ENCODE measurements around the gene COLEC12.
"Not testable (repeated sequence)": the region's sequence is repeated elsewhere in the genome, so short reads cannot be mapped to it uniquely, and the experiment has no call there.

COLEC12 gene

DNA sequence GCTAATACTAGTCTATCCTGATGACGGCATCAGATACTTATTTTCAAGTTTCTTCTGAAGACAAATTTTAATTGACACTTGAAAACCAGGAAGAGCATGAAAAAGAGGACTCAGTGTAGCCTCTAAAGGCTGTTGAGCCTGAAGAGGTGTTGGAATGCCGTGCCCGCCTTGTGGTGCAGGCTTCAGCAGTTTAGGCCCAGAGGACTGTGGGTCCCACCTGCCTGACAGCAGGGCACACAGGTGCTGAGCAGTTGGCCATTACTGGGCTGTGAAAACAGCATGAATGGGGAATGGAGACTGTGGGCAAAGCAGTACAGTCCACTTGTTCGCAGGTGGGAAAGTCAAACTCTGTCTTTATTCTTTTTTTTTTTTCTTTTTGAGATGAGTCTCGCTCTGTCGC, 182.9 kb downstream of the COLEC12 start:
- H3K36me3 ChIP-seq (ENCODE audit: control insufficient read depth, insufficient read depth, low read length) = no peaks in the 10 kb centered on the region
- H3K27me3 ChIP-seq (ENCODE audit: control insufficient read depth, insufficient read depth, low read length) = no peaks in the 10 kb centered on the region
- H3K9me3 ChIP-seq (ENCODE audit: control insufficient read depth, insufficient read depth, low read length) = no peaks in the 10 kb centered on the region

DNA sequence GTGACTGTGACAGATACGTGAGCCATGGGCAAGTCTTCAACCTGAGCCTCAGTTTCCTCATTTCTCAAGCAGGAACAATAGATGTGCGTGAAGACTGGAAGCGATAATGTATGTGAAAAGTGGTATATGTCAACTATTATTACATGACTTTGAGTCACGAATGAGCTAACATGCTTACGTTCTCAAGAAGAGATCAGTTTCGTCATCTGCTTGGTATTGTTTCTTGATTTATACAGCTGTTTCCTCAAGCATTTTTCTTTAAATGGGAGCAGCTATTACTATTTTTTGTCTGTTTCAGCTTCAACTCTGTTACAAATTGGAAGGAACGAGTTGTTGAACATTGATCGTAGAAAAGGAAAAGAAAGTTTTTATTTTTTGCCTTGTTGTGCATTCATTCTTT, 184.1 kb downstream of the COLEC12 start:
- Histone ChIP-seq H3K9ac (ENCODE audit: low read depth, low read length) (no peak overlapping the region), H3K4me1 (ENCODE audit: control insufficient read depth, insufficient read depth, low read length) (no peaks in the 10 kb centered on the region), H3K9me3 (ENCODE audit: control insufficient read depth, insufficient read depth, low read length) (no peaks in the 10 kb centered on the region), H3K4me3 (ENCODE audit: low read depth, low read length) (no peak overlapping the region), H3K27me3 (ENCODE audit: control insufficient read depth, insufficient read depth, low read length) (no peaks in the 10 kb centered on the region), H3K36me3 (ENCODE audit: control insufficient read depth, insufficient read depth, low read length) (no peaks in the 10 kb centered on the region)

More for the DNA sequence above, 182.9 kb downstream of the COLEC12 start:
- no peak overlapping the region for H3K9ac ChIP-seq (ENCODE audit: low read depth, low read length)
- no peak overlapping the region for H3K4me3 ChIP-seq (ENCODE audit: low read depth, low read length)
- no peaks in the 10 kb centered on the region for H3K4me1 ChIP-seq (ENCODE audit: control insufficient read depth, insufficient read depth, low read length)

DNA sequence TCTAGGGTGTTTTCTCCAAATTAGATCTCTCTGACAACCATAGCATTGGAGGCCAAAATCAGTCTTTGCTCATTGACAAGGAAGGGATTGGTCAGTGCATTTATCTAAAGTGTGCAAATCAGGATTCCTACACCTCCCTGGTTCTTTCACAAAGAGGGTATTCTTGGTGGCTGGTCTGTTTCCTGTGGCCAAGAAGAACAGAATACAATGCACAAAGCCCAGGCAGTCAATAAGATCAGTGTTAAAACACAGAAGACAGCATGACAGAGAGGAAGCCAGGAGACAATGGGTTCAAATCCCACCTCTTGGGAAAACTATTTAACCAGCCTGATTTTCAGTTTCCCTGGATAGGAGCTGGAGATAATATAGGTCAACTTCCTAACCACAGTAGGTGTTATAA, 186.6 kb downstream of the COLEC12 start:
- Histone ChIP-seq H3K4me3 (ENCODE audit: low read depth, low read length) (no peak overlapping the region), H3K9ac (ENCODE audit: low read depth, low read length) (no peak overlapping the region), H3K9me3 (ENCODE audit: control insufficient read depth, insufficient read depth, low read length) (no peaks in the 10 kb centered on the region), H3K4me1 (ENCODE audit: control insufficient read depth, insufficient read depth, low read length) (no peaks in the 10 kb centered on the region), H3K36me3 (ENCODE audit: control insufficient read depth, insufficient read depth, low read length) (no peaks in the 10 kb centered on the region), H3K27me3 (ENCODE audit: control insufficient read depth, insufficient read depth, low read length) (no peaks in the 10 kb centered on the region)

DNA sequence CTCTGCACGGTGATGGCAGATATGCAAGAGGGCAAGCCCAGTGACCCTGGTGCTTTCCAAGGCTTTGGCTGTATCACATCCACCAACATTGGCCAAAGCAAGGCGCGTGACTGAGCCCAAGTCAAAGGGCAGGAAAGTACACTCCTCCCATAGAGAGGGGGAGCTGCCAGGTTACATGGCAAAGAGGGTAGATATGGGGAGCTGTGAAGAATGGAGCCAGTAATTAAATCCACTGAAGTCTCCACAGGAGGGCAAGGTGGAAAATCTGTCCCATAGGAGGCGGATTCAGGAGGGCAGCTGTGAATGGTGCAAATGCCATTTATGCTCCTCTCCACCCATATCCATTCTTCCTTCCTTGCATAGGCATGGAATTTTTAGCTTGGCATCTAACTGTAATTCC, 188.1 kb downstream of the COLEC12 start:
- Histone ChIP-seq H3K9me3 (ENCODE audit: control insufficient read depth, insufficient read depth, low read length) (no peaks in the 10 kb centered on the region), H3K4me3 (ENCODE audit: low read depth, low read length) (no peak overlapping the region), H3K9ac (ENCODE audit: low read depth, low read length) (no peak overlapping the region), H3K27me3 (ENCODE audit: control insufficient read depth, insufficient read depth, low read length) (no peaks in the 10 kb centered on the region), H3K36me3 (ENCODE audit: control insufficient read depth, insufficient read depth, low read length) (no peaks in the 10 kb centered on the region), H3K4me1 (ENCODE audit: control insufficient read depth, insufficient read depth, low read length) (no peaks in the 10 kb centered on the region)

DNA sequence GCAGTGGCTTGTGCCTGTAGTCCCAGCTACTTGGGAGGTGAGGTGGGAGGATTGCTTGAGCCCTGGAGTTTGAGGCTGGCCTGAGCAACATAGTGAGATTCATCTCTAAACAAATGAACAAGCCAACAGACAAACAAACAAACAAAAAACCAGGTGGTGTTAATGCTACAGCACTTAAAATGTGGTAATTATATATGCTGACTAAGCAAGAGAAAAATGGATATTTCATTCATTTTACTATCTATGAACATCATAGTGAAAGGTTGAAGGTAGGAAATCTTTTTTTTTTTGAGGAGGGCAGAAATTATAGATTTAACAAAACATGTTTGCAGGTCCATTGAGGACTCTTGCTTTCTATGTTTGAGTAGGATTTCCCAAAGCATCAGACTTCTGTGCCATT, 190.5 kb downstream of the COLEC12 start:
- Histone ChIP-seq H3K36me3 (ENCODE audit: control insufficient read depth, insufficient read depth, low read length) (no peaks in the 10 kb centered on the region), H3K4me1 (ENCODE audit: control insufficient read depth, insufficient read depth, low read length) (peaks cover 4% of the 10 kb centered on the region), H3K9ac (ENCODE audit: low read depth, low read length) (no peak overlapping the region), H3K4me3 (ENCODE audit: low read depth, low read length) (no peak overlapping the region), H3K9me3 (ENCODE audit: control insufficient read depth, insufficient read depth, low read length) (no peaks in the 10 kb centered on the region), H3K27me3 (ENCODE audit: control insufficient read depth, insufficient read depth, low read length) (no peaks in the 10 kb centered on the region)

DNA sequence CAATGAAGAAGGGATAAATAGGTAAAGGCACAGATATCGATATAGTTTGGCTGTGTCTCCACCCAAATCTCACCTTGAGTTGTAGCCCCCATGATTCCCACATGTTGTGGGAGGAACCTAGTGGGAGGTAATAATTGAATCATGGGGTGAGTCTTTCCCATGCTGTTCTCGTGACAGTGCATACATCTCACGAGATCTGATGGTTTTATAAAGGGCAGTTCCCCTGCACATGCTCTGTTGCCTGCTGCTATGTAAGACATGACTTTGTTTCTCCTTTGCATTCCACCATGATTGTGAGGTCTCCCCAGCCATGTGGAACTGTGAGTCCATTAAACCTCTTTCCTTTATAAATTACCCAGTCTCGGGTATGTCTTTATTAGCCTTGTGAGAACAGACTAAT, 192.4 kb downstream of the COLEC12 start:
- not testable (repeated sequence) for H3K9ac ChIP-seq (ENCODE audit: low read depth, low read length); H3K4me1 ChIP-seq (ENCODE audit: control insufficient read depth, insufficient read depth, low read length); H3K36me3 ChIP-seq (ENCODE audit: control insufficient read depth, insufficient read depth, low read length); H3K4me3 ChIP-seq (ENCODE audit: low read depth, low read length); H3K27me3 ChIP-seq (ENCODE audit: control insufficient read depth, insufficient read depth, low read length); H3K9me3 ChIP-seq (ENCODE audit: control insufficient read depth, insufficient read depth, low read length)

DNA sequence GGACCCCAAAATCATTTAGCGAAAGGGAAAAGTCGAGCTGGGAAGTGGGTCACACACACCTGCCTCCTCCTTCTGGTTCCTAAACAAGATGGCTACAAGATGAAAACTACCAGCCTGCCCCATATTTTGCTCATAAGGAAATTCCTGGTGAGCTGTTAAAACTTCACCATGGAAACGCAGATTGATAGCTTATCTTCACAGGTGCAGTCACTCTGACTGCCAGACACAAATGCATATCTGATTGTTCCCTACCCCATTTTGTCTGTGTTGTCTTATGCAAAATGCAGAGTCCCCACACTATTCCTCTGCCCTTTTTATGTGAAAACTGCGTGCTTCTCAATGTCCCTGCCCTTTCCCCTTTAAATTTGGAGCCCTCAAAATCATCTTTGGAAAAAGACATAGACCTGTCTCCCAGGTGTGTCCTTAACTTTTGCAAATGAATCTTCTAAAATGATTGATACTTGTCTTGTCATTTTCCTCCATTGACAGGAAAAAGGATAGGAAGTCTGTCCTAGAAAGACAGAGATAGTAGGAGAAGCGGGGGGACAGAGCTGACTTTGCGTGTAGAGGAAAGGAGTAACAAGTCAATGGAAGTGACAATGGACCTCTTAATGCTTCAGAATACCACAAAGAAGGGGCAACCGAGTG, 193.8 kb downstream of the COLEC12 start:
- Histone ChIP-seq H3K36me3 (ENCODE audit: control insufficient read depth, insufficient read depth, low read length) (no peaks in the 10 kb centered on the region), H3K27me3 (ENCODE audit: control insufficient read depth, insufficient read depth, low read length) (no peaks in the 10 kb centered on the region), H3K4me1 (ENCODE audit: control insufficient read depth, insufficient read depth, low read length) (peaks cover 9% of the 10 kb centered on the region), H3K9ac (ENCODE audit: low read depth, low read length) (no peak overlapping the region), H3K4me3 (ENCODE audit: low read depth, low read length) (no peak overlapping the region), H3K9me3 (ENCODE audit: control insufficient read depth, insufficient read depth, low read length) (no peaks in the 10 kb centered on the region)

DNA sequence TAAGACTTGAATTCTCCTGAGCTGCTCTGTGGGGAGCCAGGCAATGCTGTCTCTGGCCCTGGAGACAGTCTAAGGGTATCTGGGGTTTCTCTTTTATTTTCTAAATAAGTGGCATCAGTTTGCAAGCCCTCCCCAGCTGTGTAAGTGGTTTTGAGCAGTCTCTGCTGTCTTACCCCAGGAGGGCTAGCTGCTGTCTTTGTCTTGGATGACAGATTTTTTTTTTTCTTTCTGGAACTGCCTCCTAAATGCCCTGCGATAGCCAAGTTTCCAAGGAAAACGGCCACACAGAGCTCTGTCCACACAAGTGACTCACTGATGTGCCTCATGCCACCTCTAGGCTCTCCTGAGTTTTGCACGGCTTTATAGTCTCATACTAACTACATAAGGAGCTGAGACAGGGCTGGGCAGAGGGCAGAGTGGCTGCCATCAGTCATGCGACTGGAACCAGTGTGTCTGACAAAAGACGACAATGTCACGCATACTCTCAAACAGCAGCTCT, 195.4 kb downstream of the COLEC12 start:
- no peaks in the 10 kb centered on the region for H3K27me3 ChIP-seq (ENCODE audit: control insufficient read depth, insufficient read depth, low read length)
- no peak overlapping the region for H3K4me3 ChIP-seq (ENCODE audit: low read depth, low read length)

DNA sequence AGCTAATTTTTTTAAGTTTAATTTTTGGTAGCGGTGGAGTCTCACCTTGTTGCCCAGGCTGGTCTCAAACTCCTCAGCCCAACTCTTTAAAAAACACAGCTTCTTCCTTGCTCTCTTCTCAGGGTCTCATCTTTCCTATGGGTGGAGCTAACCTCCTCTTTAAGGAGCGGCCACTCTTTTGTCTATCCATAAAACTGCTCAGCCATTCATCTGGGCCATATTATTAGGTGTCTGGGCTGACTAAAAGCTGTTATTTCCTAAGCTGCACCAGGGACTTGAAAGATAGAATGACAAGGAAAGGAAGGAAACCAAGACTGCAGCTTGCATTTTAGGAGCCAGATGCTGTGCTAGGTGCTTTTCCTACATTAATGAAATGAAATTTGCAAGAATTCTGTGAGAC, 196.9 kb downstream of the COLEC12 start:
- H3K9ac ChIP-seq (ENCODE audit: low read depth, low read length) = no peak overlapping the region
- H3K36me3 ChIP-seq (ENCODE audit: control insufficient read depth, insufficient read depth, low read length) = no peaks in the 10 kb centered on the region
- no peaks in the 10 kb centered on the region for H3K27me3 ChIP-seq (ENCODE audit: control insufficient read depth, insufficient read depth, low read length)
- no peaks in the 10 kb centered on the region for H3K9me3 ChIP-seq (ENCODE audit: control insufficient read depth, insufficient read depth, low read length)
- H3K4me3 ChIP-seq (ENCODE audit: low read depth, low read length) = no peak overlapping the region
- H3K4me1 ChIP-seq (ENCODE audit: control insufficient read depth, insufficient read depth, low read length) = peaks cover 9% of the 10 kb centered on the region

More for the DNA sequence above, 195.4 kb downstream of the COLEC12 start:
- Histone ChIP-seq H3K9ac (ENCODE audit: low read depth, low read length) (no peak overlapping the region), H3K9me3 (ENCODE audit: control insufficient read depth, insufficient read depth, low read length) (no peaks in the 10 kb centered on the region), H3K36me3 (ENCODE audit: control insufficient read depth, insufficient read depth, low read length) (no peaks in the 10 kb centered on the region), H3K4me1 (ENCODE audit: control insufficient read depth, insufficient read depth, low read length) (peaks cover 9% of the 10 kb centered on the region)

DNA sequence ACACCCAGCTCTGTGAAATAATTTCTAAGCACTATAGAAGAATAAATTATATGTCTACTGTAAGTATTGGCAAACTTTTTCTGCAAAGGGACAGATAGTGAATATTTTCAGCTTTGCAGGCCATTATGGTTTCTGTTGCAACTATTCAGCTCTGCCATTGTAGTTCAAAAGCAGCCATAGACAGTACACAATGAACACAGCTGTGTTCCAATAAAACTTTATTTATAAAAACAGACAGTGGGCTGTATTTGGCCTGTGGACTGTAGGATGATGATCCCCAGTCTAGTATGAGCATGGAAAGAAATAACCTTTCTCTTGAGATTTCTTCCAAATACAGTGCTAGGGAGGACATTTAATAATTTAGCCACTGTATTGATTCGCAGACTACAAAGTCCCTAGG, 197.5 kb downstream of the COLEC12 start:
- no peaks in the 10 kb centered on the region for H3K36me3 ChIP-seq (ENCODE audit: control insufficient read depth, insufficient read depth, low read length)
- H3K4me1 ChIP-seq (ENCODE audit: control insufficient read depth, insufficient read depth, low read length) = peaks cover 9% of the 10 kb centered on the region
- no peaks in the 10 kb centered on the region for H3K27me3 ChIP-seq (ENCODE audit: control insufficient read depth, insufficient read depth, low read length)
- no peak overlapping the region for H3K4me3 ChIP-seq (ENCODE audit: low read depth, low read length)
- H3K9ac ChIP-seq (ENCODE audit: low read depth, low read length) = no peak overlapping the region
- H3K9me3 ChIP-seq (ENCODE audit: control insufficient read depth, insufficient read depth, low read length) = no peaks in the 10 kb centered on the region

DNA sequence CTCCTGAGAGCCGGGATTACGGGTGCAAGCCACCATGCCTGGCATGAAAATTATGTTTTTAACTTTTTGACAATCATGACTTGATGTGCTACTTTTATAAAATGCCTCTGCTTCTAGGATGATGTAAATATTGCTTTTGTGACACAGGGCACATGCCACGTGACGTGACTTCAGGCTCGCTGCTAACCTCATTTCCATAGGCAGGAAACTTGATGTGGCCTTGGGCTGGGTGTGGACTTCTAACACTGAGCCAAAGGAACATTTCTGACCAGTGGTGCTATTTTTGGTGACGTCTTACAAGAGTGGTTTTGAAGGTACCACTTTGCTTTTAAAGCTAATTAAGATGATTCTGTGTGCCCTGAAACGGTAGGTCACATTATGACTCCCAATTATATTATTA, 198.4 kb downstream of the COLEC12 start:
- Histone ChIP-seq H3K9me3 (ENCODE audit: control insufficient read depth, insufficient read depth, low read length) (no peaks in the 10 kb centered on the region), H3K4me3 (ENCODE audit: low read depth, low read length) (no peak overlapping the region), H3K36me3 (ENCODE audit: control insufficient read depth, insufficient read depth, low read length) (no peaks in the 10 kb centered on the region), H3K9ac (ENCODE audit: low read depth, low read length) (no peak overlapping the region), H3K4me1 (ENCODE audit: control insufficient read depth, insufficient read depth, low read length) (peaks cover 9% of the 10 kb centered on the region), H3K27me3 (ENCODE audit: control insufficient read depth, insufficient read depth, low read length) (no peaks in the 10 kb centered on the region)

DNA sequence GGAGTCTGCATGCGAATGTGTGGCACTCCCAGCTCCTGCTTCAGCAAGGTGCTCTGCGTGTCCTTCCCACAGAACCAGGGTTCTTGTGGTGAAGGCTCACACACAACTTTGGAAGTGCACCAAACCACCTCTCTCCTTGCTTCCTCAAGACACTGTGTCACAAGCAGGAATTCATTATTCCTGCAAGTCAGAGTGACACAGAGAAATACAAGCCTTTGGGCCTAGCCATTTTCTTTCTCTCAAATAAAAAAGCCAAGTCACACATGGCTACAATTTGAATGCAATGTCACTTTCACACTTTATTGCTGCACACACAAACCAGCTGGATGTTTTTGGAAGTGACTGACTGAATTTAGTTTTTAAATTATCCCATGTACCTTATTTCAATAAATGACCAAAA, 202.6 kb downstream of the COLEC12 start:
- no peak overlapping the region for H3K4me3 ChIP-seq (ENCODE audit: low read depth, low read length)
- no peaks in the 10 kb centered on the region for H3K27me3 ChIP-seq (ENCODE audit: control insufficient read depth, insufficient read depth, low read length)
- no peak overlapping the region for H3K9ac ChIP-seq (ENCODE audit: low read depth, low read length)
- no peaks in the 10 kb centered on the region for H3K36me3 ChIP-seq (ENCODE audit: control insufficient read depth, insufficient read depth, low read length)
- H3K9me3 ChIP-seq (ENCODE audit: control insufficient read depth, insufficient read depth, low read length) = no peaks in the 10 kb centered on the region
- H3K4me1 ChIP-seq (ENCODE audit: control insufficient read depth, insufficient read depth, low read length) = no peaks in the 10 kb centered on the region
